ENCODE measurements around the gene SEMA5B. TPM values are rescaled to one million over a fixed set of nuclear protein-coding genes. Genes with fewer than 3 reads are reported as not detected.

Gene SEMA5B, protein sequence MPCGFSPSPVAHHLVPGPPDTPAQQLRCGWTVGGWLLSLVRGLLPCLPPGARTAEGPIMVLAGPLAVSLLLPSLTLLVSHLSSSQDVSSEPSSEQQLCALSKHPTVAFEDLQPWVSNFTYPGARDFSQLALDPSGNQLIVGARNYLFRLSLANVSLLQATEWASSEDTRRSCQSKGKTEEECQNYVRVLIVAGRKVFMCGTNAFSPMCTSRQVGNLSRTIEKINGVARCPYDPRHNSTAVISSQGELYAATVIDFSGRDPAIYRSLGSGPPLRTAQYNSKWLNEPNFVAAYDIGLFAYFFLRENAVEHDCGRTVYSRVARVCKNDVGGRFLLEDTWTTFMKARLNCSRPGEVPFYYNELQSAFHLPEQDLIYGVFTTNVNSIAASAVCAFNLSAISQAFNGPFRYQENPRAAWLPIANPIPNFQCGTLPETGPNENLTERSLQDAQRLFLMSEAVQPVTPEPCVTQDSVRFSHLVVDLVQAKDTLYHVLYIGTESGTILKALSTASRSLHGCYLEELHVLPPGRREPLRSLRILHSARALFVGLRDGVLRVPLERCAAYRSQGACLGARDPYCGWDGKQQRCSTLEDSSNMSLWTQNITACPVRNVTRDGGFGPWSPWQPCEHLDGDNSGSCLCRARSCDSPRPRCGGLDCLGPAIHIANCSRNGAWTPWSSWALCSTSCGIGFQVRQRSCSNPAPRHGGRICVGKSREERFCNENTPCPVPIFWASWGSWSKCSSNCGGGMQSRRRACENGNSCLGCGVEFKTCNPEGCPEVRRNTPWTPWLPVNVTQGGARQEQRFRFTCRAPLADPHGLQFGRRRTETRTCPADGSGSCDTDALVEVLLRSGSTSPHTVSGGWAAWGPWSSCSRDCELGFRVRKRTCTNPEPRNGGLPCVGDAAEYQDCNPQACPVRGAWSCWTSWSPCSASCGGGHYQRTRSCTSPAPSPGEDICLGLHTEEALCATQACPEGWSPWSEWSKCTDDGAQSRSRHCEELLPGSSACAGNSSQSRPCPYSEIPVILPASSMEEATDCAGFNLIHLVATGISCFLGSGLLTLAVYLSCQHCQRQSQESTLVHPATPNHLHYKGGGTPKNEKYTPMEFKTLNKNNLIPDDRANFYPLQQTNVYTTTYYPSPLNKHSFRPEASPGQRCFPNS
- total RNA-seq (0.05 TPM in 1 of 2 replicates, not detected in the other), polyA plus RNA-seq (not detected in 2 replicates), polyA minus RNA-seq (0.07 and 0.17 TPM in 2 replicates)
- 0.37 TPM for total RNA-seq (2013)

DNA sequence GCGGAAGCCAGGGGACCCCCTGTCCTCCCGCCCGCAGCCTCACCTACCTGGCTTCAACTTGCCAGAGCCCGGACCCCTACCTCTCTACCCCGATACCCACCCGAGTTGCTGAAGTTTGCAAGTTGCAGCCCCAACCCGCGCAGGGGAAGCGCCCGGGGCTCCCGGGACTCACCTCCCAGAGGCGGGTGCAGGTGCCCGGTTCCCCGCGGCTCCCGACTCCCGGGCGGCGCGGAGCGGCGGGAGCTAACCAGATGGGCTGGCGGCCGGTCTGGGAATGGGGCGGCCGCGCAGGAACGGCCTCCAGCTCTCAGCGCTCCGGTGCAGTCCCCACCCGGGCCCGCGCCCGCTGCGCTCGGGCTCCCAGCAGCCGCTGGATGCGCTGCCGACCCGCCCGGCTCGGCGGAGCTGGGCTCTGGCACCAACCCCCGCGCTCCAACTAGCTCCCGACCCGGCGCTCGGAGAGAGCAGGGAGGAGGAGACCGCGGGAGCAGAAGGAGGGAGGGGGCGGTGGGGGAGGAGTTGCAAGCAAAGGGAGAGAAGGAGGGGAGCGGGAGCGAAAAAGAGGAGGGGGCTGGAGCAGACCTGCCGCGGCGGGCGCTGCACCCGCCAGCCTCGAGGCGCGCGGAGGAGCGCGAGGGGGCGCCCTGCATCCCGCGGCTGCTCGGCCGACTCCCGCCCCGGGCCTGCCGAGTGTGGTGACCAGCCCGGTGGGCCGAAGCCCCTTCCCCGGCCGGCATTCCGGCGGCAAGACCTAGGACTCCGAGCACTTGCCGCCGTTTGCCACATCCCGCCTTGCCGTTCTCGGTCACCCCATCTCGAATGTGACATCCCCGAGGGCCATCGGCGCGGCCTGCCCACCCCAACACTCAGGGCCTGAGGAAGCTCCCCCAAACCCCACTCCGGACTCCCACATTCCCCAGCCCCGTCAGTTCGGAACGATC lies at the start of gene SEMA5B:
SEMA5B (minus strand) TSS at position 472 of the 941 bp plus-strand sequence. CDS start 66,500 bp downstream, outside the sequence.
- Mint-ChIP-seq H3K27me3 (peaks cover 48% of the 10 kb centered on the region), H3K4me1 (peaks cover 20% of the 10 kb centered on the region), H3K4me3 (peak within 1 kb of the TSS; percentile 94), H3K27ac (no peak within 1 kb of the TSS), H3K9me3 (ENCODE audit: insufficient read depth) (no peaks in the 10 kb centered on the region)
- intact Hi-C loops (cut with micrococcal nuclease) = loop anchor here (1.0 to 10.0 kb wide), 5 partner anchors 84 to 1481 kb away; no protein-coding TSS in a partner anchor
- Histone ChIP-seq H3K9me3 (ENCODE audit: control extremely low read depth in 1 of 3, control insufficient read depth in 2 of 3, insufficient read depth in 1 of 3, low read length in 2 of 3) (peaks cover 0 to 13% (median 0%) of the 10 kb centered on the region in 3 donors), H3K27ac (ENCODE audit: low read length in 2 of 2) (no peak within 1 kb of the TSS), H3K4me2 (replicated peaks; ENCODE audit: low read depth, low read length, poor library complexity, severe bottlenecking) (peak within 1 kb of the TSS; percentile 89), H3K4me1 (ENCODE audit: control insufficient read depth in 2 of 2, insufficient read depth in 2 of 2, low read length in 2 of 2) (peaks cover 21% of the 10 kb centered on the region in 2 donors), H3K27me3 (replicated peaks in 1 of 4; ENCODE audit: control extremely low read depth in 1 of 4, control insufficient read depth in 3 of 4, insufficient read depth in 4 of 4, low read length in 3 of 4) (peaks cover 0 to 75% (median 41%) of the 10 kb centered on the region in 4 experiments), H3K4me3 (ENCODE audit: control extremely low read depth in 1 of 5, extremely low read depth in 1 of 5, insufficient read depth in 1 of 5, low read depth in 2 of 5, low read length in 4 of 5) (peak within 1 kb of the TSS; percentile 44 to 72 (median 57)), H3K36me3 (replicated peaks in 1 of 2; ENCODE audit: control extremely low read depth in 1 of 2, control insufficient read depth in 1 of 2, extremely low read depth in 1 of 2, insufficient read depth in 2 of 2, low read length in 1 of 2) (no peaks in the 10 kb centered on the region), H3K79me2 (ENCODE audit: control insufficient read depth, insufficient read depth, low read length) (no peaks in the 10 kb centered on the region), H4K20me1 (ENCODE audit: control insufficient read depth, insufficient read depth, low read length, poor library complexity, severe bottlenecking) (no peaks in the 10 kb centered on the region), H2AFZ (ENCODE audit: insufficient read depth, low read depth, low read length, poor library complexity, severe bottlenecking) (peak within 1 kb of the TSS; percentile 85), H3K9ac (ENCODE audit: low read length) (peak within 1 kb of the TSS; percentile 69)
- CTCF ChIA-PET = interaction anchor here (0.7 to 5.0 kb wide), 22 partner anchors 7 to 1485 kb away, joined by 3 to 26 read pairs (median 4); partner anchors contain the start of gene POLQ
- peak; percentile 65 for ATAC-seq (ENCODE audit: low read depth)
- DNase-seq = peak; percentile 63
- under 1% methylated on average over 84 of the region's 94 CpGs for WGBS (ENCODE audit: insufficient coverage)
- POLR2A ChIA-PET = interaction anchor here (0.6 to 0.8 kb wide), 2 partner anchors 39 to 237 kb away, joined by 3 read pairs; partner anchors contain the start of gene PDIA5
- TF ChIP-seq, protein P1, sequence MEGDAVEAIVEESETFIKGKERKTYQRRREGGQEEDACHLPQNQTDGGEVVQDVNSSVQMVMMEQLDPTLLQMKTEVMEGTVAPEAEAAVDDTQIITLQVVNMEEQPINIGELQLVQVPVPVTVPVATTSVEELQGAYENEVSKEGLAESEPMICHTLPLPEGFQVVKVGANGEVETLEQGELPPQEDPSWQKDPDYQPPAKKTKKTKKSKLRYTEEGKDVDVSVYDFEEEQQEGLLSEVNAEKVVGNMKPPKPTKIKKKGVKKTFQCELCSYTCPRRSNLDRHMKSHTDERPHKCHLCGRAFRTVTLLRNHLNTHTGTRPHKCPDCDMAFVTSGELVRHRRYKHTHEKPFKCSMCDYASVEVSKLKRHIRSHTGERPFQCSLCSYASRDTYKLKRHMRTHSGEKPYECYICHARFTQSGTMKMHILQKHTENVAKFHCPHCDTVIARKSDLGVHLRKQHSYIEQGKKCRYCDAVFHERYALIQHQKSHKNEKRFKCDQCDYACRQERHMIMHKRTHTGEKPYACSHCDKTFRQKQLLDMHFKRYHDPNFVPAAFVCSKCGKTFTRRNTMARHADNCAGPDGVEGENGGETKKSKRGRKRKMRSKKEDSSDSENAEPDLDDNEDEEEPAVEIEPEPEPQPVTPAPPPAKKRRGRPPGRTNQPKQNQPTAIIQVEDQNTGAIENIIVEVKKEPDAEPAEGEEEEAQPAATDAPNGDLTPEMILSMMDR (IDR thresholded peaks at IDR 0.05) = peak; percentile 45
- TF ChIP-seq EZH2 (IDR thresholded peaks at IDR 0.05; ENCODE audit: borderline replicate concordance, insufficient read depth, low read depth, low read length, poor library complexity, severe bottlenecking) = peak; percentile 8
